ENCODE data around the gene SPA17. TPM values are rescaled to one million over a fixed set of nuclear protein-coding genes. Genes with fewer than 3 reads are reported as not detected.
A peak's percentile ranks its signal among the peaks of the same experiment; 100 is the strongest.

SPA17 gene
- 12.0 and 13.6 TPM in 2 replicates for total RNA-seq
- long read RNA-seq, partial matches to known transcripts = 3 of 7 reads
- long read RNA-seq, other reads (novel, unspliced or antisense) = 1 of 7 reads

- H3K36me3 Mint-ChIP-seq (ENCODE audit: insufficient read depth) = no peaks in the 10 kb centered on the region
- DNase-seq (ENCODE audit: low spot score, unreplicated experiment) = peak; percentile 94
- no peaks in the 10 kb centered on the region for H3K27me3 Mint-ChIP-seq
- H3K4me1 Mint-ChIP-seq (ENCODE audit: low read depth) = peaks cover 6% of the 10 kb centered on the region
- peak within 1 kb of the TSS; percentile 90 for H3K4me3 Mint-ChIP-seq (ENCODE audit: low read depth)
- no peak for TF ChIP-seq CTCF (IDR thresholded peaks at IDR 0.05; ENCODE audit: unreplicated experiment)
- H3K27ac Mint-ChIP-seq = peak within 1 kb of the TSS; percentile 97
- H3K9me3 Mint-ChIP-seq (ENCODE audit: low read depth) = no peaks in the 10 kb centered on the region
Observed at GRCh38 chr11:124673333-124674167, at the start of gene SPA17, which contains the start of gene SIAE. SPA17 (plus strand) TSS chr11:124673904; CDS start chr11:124675265, 1,361 bp downstream. SIAE (minus strand) TSS chr11:124673739; CDS start chr11:124673708, 31 bp downstream.

- H3K27ac Mint-ChIP-seq = no peak overlapping the region
- H3K9me3 Mint-ChIP-seq (ENCODE audit: low read depth) = no peaks in the 10 kb centered on the region
- H3K36me3 Mint-ChIP-seq (ENCODE audit: insufficient read depth) = peaks cover 13% of the 10 kb centered on the region
- H3K27me3 Mint-ChIP-seq = no peaks in the 10 kb centered on the region
- H3K4me3 Mint-ChIP-seq (ENCODE audit: low read depth) = no peak overlapping the region
- no peak for DNase-seq (ENCODE audit: low spot score, unreplicated experiment)
- TF ChIP-seq CTCF (IDR thresholded peaks at IDR 0.05; ENCODE audit: unreplicated experiment) = no peak
- H3K4me1 Mint-ChIP-seq (ENCODE audit: low read depth) = peaks cover 24% of the 10 kb centered on the region
Observed at GRCh38 chr11:124625504-124626168, 48.1 kb upstream of the SPA17 start.

GRCh38 chr11:124627546-124627945, 46.2 kb upstream of the SPA17 start:
- Mint-ChIP-seq H3K4me3 (ENCODE audit: low read depth) (no peak overlapping the region), H3K9me3 (ENCODE audit: low read depth) (no peaks in the 10 kb centered on the region), H3K4me1 (ENCODE audit: low read depth) (peaks cover 14% of the 10 kb centered on the region), H3K36me3 (ENCODE audit: insufficient read depth) (peaks cover 27% of the 10 kb centered on the region), H3K27me3 (no peaks in the 10 kb centered on the region), H3K27ac (no peak overlapping the region)
- DNase-seq (ENCODE audit: low spot score, unreplicated experiment) = no peak
- no peak for TF ChIP-seq CTCF (IDR thresholded peaks at IDR 0.05; ENCODE audit: unreplicated experiment)

GRCh38 chr11:124629961-124630360, 43.7 kb upstream of the SPA17 start:
- Mint-ChIP-seq H3K4me1 (ENCODE audit: low read depth) (peaks cover 2% of the 10 kb centered on the region), H3K36me3 (ENCODE audit: insufficient read depth) (peaks cover 34% of the 10 kb centered on the region), H3K27me3 (no peaks in the 10 kb centered on the region), H3K27ac (no peak overlapping the region), H3K9me3 (ENCODE audit: low read depth) (no peaks in the 10 kb centered on the region), H3K4me3 (ENCODE audit: low read depth) (no peak overlapping the region)
- no peak for TF ChIP-seq CTCF (IDR thresholded peaks at IDR 0.05; ENCODE audit: unreplicated experiment)
- DNase-seq (ENCODE audit: low spot score, unreplicated experiment) = no peak

GRCh38 chr11:124633355-124633754, 40.3 kb upstream of the SPA17 start:
- TF ChIP-seq CTCF (IDR thresholded peaks at IDR 0.05; ENCODE audit: unreplicated experiment) = peak; percentile 24
- H3K4me3 Mint-ChIP-seq (ENCODE audit: low read depth) = no peak overlapping the region
- peaks cover 34% of the 10 kb centered on the region for H3K36me3 Mint-ChIP-seq (ENCODE audit: insufficient read depth)
- H3K27ac Mint-ChIP-seq = no peak overlapping the region
- no peaks in the 10 kb centered on the region for H3K9me3 Mint-ChIP-seq (ENCODE audit: low read depth)
- peaks cover 2% of the 10 kb centered on the region for H3K4me1 Mint-ChIP-seq (ENCODE audit: low read depth)
- no peaks in the 10 kb centered on the region for H3K27me3 Mint-ChIP-seq
- DNase-seq (ENCODE audit: low spot score, unreplicated experiment) = no peak

All from progenitor cell of endocrine pancreas (in vitro differentiated cells).